ENCODE measurements around the gene PDE4D.

Gene PDE4D

GRCh38 chr5:59158637-59159391 is 734.7 kb downstream of the PDE4D start:
- DNase-seq: no peak

GRCh38 chr5:59158165-59158564 is 735.4 kb downstream of the PDE4D start:
- no peak for DNase-seq

- DNase-seq: no peak
These were observed 736.5 kb downstream of the PDE4D start for GRCh38 chr5:59157068-59157467.

- no peak for DNase-seq
These were observed 740.8 kb downstream of the PDE4D start for GRCh38 chr5:59152701-59153245.

GRCh38 chr5:59151162-59151889 is 742.2 kb downstream of the PDE4D start:
- DNase-seq: no peak

- DNase-seq: no peak
These were observed 743.7 kb downstream of the PDE4D start for GRCh38 chr5:59149827-59150226.

- DNase-seq: no peak
These were observed 744.3 kb downstream of the PDE4D start for GRCh38 chr5:59149271-59149670.

- DNase-seq: no peak
These were observed 746.8 kb downstream of the PDE4D start for GRCh38 chr5:59146729-59147128.

- DNase-seq: no peak
These were observed 749.6 kb downstream of the PDE4D start for GRCh38 chr5:59143926-59144333.

GRCh38 chr5:59142927-59143326 is 750.6 kb downstream of the PDE4D start:
- no peak for DNase-seq

GRCh38 chr5:59142138-59142537 is 751.4 kb downstream of the PDE4D start:
- DNase-seq: no peak

- DNase-seq: no peak
These were observed 753.4 kb downstream of the PDE4D start for GRCh38 chr5:59140133-59140532.

- DNase-seq: no peak
These were observed 753.8 kb downstream of the PDE4D start for GRCh38 chr5:59139695-59140094.

- no peak for DNase-seq
These were observed 755.0 kb downstream of the PDE4D start for GRCh38 chr5:59138509-59138908.

GRCh38 chr5:59137846-59138245 is 755.7 kb downstream of the PDE4D start:
- no peak for DNase-seq

GRCh38 chr5:59136549-59136948 is 757.0 kb downstream of the PDE4D start:
- DNase-seq: no peak

- DNase-seq: no peak
These were observed 758.9 kb downstream of the PDE4D start for GRCh38 chr5:59134471-59135163.

- no peak for DNase-seq
These were observed 759.7 kb downstream of the PDE4D start for GRCh38 chr5:59133764-59134261.

- no peak for DNase-seq
These were observed 761.4 kb downstream of the PDE4D start for GRCh38 chr5:59132131-59132530.

GRCh38 chr5:59130431-59130830 is 763.1 kb downstream of the PDE4D start:
- no peak for DNase-seq

- no peak for DNase-seq
These were observed 764.8 kb downstream of the PDE4D start for GRCh38 chr5:59128646-59129290.

GRCh38 chr5:59126708-59127573 is 766.6 kb downstream of the PDE4D start:
- DNase-seq: no peak
